GM20431 (cell line): ENCODE data around the gene ADTRP.

Experiments used
- in situ Hi-C: fragments of 300-500 bp; cut with MseI, MboI; formaldehyde crosslinking; loops from one replicate; pipeline ENCODE4 v1.15.0; 2020; ENCODE audit warnings: low sequenced_read_pairs; ENCODE audit not compliant: unreplicated experiment

Gene ADTRP

DNA sequence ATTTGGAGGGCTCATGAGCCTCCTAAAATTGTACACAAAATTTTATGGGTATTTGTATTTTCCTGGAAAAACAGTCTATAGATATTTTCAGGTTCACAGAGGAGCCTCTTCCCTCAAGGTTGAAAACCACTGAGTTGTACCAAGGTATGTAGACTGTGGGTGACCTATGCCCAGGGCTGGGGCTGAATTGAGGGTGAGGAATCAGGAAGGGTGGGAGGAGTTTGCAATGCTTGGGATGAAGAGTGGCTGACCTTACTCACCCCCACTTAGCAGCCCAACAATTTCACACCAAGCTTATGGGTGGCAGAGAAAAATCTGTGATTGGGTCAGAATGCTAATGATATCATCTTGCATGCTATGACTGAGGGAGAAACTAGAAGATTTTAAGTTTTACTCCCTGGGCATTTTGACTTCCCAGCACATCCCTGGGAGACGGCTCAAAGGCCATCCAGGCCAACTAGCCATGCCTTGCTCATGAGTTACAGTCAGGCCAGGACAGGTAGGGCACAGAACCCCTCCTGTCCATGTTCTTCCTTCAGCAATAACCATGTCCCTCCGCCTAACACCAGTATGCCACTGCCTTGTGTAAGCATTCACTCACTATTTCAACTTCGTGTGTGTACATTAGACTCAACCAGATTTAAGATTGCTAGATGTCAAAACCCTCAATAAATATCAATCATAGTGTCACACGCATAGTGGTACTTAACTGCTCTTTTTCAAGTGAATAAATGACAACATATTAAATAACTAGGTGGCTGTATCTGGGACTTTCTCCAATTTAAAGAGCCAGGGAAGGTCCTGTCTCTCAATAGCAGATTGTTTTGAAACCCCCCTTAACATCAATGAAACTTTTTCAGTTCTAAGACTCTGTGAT lies 16.6 kb downstream of the ADTRP start:
- in situ Hi-C loops: no loop called here

DNA sequence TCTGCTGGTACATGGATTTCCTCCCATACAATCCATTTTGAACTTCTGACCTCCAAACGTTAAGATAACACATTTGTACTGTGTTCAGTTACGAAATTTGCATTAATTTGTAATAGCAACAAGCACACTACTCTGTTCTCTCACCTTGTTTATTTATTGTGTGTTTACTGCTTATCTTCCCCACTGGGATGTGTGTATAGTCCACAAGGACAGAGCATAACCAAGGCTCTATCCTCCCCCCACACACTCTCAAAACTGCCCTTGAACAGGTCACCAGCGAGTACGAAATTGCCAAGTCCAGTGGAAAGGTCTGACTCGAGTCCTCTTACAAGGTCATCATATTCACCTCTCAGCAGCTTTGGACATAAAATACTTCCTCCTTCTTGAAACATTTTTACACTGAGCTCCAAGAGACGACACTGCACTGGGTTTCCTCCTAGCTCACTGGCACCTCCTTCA lies 18.6 kb downstream of the ADTRP start:
- in situ Hi-C loops: no loop called here

DNA sequence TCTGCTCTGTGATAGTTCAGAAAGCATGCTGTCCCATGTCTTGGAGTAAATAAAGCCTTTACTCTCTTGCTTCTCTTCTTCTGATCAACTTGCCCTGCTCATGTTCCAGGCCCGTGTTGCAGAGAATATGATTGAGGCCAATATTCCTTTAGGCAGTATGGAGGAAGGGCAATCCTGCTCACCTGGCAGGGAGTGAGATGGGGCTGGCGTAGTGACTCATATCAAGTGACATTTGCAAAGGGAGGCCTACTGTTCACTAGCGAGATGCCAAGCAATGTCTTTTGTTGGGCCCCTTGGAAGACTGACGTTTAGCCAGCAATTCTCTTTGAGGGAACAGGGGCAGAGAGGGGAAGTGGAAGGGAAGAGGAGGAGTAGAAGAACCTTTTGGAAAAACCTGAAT lies 19.7 kb downstream of the ADTRP start:
- in situ Hi-C loops: no loop called here

DNA sequence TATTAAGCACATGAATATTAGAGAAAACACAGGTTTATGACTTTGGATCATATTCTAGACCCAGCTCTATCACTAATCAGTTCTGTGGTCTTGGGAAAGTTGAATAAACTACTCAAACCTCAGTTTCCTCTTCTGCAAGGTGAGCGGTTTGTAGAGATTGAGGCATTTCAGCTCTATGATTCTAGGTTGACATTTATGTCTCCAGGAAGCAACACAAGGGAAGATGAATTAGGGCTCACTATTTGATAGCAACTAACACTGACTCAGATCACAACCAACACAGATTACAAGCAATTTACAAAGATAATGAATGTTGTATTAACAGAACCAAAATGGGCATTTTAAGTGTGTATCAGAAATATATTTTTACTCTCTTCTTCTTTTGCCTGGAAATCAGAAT lies 21.9 kb downstream of the ADTRP start:
- in situ Hi-C loops: no loop called here

DNA sequence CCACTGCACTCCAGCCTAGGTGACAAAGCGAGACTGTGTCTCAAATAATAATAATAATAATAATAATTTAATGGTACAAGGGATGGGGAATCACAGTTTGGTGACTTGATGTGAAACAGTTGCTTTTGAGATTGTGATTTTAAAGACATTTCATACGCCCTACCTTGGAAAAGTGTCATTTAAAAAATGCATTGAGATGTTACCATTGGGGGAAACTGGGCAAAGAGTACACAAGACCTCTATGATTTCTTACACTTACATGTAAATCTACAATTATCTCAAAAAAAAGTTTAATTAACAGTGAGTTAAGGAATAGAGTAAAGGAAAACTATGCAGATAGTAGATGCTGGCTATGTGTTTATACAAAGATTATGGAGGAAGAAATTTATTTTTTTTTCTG lies 22.3 kb downstream of the ADTRP start:
- in situ Hi-C loops: no loop called here

DNA sequence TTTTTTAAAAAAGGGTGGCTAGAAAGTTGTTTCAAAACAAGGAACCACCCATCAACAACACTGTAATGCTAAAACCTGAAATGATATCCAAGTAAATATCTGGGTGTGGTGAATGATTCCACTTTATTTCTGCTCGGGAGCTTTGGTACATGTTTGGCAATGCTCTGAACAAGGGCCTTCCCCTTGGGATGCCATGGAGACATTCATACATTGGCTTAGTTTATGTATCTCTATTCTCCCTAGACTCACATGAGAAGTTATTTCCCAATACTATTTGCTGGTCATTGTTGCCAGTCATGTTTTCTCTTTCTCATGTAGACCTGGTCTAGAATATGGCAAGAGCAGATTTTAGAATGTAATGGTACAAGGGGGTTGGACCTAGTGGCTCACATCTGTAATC lies 22.9 kb downstream of the ADTRP start:
- in situ Hi-C loops: no loop called here

DNA sequence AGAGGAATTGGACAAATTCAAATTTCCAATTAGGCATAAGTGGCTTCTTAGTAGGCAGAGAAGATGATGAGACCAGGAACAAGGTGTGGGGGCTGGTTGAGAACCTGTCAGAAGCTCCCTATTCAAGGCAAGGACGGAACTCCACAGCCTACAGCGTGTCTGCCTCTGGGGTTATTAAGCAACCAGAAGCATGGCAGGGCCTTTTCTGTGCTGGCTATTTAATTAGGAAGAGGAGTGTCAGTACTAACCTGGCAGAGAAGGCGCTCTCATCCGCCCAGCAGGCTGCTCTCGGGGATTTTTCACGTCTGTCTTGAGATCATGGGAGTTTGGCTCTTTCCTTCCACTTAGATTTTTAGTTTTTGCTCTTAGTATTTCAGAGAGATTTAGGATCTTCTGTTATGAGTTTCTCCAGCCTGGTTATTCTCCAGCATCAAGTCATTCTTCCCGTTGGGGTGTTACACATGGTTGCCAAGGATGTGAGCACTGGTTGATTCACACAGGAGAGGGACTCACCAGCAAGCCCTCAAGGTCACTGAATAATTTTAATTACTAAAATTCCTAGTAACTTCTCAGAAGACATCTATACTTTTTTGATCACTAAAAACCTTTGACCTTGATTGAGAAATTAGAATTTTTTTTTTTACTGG lies 23.9 kb downstream of the ADTRP start:
- in situ Hi-C loops: no loop called here

DNA sequence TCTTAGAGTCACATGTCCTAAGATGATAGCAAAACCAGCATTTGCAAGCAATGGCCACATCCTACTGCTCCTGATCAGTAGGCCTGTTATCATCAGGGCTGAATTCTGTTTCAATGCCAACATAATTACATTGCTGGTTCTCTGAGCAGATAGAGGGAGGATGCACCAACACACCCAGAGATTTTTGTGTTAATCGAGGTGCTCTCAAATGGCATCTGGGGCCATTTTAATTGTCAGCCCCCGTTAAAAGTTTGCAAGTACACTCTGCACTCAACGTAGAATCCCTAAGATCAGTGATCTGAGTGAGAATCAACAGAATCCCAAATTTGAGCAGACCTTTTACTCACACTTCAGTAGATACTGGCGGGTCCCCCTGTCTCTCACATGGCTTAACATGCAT lies 24.8 kb downstream of the ADTRP start:
- in situ Hi-C loops: no loop called here

DNA sequence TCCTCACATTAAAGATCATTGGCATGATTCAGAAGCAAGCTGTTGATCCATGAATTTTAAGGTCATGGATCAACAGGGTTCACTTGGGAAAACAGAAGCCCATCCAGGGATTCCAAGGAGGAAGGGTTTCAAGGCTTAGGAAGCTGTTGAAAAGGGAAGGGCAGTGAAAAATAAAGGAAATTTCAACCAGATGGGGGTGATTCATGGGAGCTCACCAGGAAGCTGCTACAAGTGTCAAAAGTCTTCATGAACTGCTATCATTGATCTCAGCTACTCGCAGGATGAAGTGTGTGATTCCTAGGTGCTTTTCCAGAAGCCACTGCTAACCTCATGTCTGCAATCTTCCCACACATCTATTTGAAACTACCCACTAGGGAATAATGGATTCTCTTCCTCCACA lies 26.2 kb downstream of the ADTRP start:
- in situ Hi-C loops: no loop called here

DNA sequence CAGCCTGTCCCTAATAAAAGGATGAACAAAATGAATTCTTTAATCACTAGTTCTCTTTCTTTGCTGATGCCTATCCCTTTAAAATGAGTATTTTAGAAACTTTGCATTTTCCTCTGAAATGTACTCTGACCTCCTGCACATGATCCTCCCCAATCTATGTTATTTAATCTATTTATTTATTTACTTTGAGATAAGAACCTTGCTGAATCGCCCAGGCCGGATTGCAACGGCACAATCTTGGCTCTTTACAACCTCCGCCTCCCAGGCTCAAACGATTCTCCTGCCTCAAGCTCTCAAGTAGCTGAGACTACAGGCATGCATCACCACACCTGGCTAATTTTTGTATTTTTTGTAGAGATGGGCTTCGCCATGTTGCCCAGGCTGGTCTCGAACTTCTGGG lies 27.9 kb downstream of the ADTRP start:
- in situ Hi-C loops: no loop called here

DNA sequence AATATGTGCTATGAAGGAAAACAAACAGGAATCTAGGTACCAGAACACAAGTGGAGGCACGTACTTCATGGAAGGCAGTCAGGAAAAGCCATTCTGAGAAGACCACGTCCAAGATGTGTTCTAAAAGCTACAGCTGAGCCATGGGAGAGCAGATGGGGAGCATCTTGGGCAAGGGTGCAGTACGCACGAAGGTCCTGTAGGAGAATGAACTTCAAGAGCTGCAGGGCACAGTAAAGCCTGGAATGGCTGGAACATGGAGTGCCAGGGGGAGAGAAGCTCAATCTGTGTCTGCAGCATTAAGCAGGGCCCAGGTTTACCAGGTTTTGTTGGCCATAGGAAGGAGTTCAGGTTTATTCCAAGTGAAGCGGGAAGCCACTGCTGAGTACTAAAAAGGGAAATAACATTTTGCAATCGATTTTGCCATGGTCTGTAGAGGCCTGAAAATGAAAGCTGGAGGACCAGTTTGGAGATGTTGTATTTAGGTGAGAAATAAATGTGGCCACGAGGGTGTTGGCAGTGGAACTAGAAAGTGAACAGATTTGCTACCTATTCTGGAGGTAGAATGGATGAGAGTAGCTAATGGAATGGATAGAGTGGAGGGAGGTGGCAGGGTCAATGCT lies 29.9 kb downstream of the ADTRP start:
- in situ Hi-C loops: no loop called here

DNA sequence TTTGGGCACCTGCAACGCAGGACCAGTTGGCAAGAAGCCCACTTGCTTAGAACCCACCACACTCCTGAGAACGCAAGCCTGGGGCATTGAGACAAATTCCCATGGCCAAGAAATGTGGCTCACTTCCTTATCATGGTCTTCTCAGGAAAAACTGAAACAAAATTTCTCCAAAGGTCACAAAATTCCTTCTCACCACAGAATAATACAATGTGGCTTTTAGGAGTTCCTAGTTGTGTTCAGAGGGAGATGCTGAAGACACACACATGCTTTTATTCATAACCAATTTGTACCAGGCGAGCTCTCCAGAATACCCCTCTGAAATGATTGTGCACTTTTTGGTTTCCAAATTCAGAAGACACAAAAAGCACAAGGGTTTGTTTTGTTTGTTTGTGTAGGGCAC lies 31.6 kb downstream of the ADTRP start:
- in situ Hi-C loops: no loop called here

DNA sequence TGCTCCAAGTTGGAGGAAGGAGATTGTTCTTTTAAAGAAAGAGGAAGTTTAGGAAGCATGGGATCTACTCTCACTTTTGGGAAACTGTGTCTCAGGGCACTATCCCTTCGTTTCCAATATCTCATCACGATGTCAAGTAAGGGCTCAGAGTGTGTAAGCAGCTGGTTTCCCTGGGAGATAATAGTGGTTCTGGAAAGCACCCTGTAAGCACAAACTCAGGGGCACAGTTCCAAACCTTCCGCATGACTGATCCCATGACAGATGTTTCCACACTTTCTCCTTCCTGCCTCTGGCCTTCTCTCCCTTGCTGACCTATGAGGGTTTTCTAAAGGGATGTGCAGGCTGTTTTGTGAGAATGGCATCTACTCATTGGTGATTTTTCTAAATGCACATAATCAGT lies 33.9 kb downstream of the ADTRP start:
- in situ Hi-C loops: no loop called here

DNA sequence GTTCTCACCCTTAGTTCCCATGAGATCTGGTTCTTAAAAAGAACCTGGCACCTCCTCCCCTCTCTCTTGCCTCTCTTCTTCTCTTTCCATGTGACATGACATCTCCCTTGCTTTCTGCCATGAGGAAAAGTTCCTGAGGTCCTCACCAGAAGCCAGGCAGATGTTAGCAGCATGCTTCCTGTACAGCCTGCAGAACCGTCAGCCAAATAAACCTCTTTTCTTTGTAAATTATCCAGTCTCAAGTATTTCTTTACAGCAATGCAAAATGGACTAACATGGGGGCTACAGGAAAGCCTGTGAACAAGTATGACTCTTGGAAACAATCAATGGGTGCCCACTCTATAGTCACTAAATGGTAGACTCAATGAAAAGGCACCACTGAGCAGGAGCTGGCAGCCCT lies 34.5 kb downstream of the ADTRP start:
- in situ Hi-C loops: no loop called here

DNA sequence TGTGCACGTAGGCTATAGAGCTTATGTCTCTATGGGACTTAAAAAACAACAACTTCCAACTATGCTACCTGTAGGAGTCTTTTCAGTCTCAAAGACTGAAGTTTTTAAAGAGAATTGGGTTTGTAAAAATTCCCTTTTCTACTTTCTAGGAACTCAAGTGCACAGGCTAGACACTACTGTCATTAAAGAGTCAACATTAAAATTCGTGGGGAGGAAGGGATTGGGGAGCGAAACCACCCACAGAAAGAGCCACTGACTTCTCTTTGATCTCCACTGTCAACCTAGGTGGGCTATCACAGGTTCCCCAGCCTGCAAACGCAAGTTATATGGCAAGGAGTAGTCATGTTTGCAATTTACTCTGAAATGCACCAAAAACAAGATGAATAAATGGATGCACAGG lies 37.7 kb downstream of the ADTRP start:
- in situ Hi-C loops: no loop called here

DNA sequence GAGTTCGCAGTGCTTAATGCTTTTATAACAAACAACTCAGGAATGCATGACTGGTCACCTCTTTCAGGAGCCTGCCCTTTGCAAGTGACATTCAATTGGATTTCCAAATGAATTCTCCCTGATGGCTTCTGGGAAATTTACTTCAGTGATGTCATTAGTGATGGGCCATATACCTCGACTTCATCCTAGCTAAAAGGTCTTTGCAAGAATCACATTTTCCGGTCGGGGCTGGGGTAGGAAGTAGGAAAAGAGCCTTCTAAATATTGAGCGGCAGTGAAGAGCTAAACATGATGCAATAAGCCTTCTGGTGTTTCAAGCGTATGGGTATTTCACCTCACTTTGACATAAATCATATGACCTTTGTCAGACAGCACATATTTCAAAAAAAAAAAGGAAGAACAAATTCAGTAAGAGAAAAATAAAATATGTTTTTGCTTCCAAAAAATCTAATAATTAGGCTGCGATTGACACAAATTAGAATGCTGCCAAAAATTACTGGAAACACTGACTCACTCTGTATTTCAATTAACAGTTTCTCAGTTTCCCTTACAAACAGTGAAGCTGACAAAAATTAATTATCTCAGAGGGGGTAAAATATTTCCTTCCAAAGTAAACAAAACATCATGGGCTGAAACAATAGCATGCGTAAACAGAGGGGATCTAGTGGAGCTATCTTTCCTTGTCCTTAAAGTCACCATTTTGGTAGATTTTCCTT lies 39.8 kb downstream of the ADTRP start:
- in situ Hi-C loops: no loop called here

DNA sequence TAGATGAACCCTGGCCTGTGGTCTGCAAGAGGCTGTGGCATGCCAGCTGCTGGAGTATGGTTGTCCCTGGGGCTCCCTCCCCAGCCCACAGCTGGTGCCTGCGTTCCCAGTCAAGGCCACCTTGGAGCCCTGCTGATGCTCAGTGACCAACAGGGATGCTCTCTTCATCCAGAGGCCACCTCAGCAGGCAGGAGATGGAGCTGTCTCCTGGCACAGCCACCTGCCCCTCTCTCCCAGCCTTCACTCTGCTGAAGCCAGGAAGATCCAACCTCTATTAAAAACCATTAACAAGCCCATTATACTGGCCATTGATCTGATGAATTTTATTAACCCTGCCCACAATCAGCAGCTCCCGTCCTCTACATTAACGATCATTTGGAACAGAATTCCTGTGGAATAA lies 40.4 kb downstream of the ADTRP start:
- in situ Hi-C loops: no loop called here

DNA sequence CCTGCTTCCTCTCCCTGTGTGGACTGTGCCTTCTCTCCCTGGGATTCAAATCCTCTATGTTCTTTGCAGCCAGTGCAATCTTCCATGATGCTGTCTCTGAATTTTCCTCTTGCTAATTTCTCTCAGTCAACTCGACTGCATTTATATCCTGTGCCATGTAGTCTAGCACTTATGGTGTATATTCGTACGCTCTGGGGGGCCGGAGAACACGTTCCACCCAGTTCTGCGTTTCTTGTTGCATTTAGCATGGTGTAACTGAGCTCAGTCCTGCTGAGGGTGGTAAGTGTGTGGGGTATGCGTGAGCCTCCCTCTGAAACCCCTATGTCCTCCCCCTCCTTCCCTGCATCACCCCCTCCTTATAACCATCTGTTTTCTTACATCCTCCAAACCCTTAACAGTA lies 42.0 kb downstream of the ADTRP start:
- in situ Hi-C loops: no loop called here

DNA sequence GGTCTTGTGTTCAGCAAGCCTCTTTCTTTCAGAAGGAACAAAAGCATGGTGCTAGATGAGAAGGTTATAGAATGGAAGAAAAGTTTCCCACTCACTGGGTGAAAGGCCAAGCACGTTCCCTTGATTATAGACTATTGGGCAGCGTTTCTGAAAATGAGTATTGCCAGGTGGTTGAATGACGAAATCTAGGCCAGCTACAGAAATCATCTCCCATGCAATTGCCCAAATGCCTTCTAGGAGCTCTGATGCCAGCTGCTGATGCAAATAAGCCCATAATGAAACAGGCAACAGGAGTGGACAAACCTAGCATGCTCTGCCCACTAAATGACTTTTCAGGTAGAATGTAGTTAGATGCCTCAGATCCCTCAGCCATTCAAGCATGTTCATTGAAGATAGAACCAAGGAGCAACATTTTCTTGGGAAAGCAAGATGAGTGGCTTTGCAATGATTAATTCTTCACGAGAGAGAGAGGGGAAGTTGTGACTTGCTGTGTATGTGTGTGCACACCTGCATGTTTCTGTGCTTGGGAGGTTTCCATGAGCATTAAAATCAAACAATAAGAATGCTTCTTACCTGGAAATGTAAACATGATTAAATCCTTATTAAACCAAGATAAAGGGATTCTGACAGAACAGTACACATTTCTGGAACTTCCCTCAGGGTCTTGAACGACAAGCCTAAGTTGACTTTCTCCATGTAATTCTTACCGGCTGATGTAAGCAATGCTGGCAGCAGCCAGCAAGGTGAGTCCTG lies 43.6 kb downstream of the ADTRP start:
- in situ Hi-C loops: no loop called here

DNA sequence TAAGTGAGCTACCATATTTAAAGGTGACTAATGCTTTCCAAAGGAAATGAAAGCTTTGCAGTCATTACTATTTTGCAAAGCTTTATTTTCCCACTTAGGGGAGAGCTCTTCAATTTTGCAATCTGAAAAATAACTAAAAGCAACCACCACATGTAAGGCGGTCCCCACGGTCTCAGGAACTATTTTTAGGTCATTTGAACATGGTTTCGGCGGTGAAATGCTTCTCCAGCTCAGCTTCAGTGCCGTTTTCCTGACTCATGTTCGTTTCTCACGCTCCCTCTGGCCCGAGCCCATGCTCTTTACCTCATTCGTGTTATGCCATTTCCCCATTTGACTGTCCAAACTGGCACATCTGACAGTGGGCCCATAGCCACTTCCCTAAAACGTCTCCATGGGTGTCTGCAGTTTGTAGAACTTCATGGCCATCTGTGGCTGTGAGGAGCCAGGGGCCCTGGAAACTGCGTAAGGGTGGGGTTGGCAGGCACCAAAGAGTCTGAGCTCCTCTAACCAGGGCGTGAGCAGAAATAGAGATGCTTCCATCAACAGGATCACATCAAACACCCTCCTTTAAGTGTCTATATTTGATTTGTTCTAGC lies 46.5 kb downstream of the ADTRP start:
- in situ Hi-C loops: no loop called here
